Measurements from ENCODE around the gene PRR20D.
"Not testable (repeated sequence)": the region's sequence is repeated elsewhere in the genome, so short reads cannot be mapped to it uniquely, and the experiment has no call there.

The PRR20D gene

GRCh38 chr13:57160332-57160731 lies at the start of gene PRR20D:
PRR20D (plus strand) TSS chr13:57160632; CDS start chr13:57161019, 387 bp downstream.
- DNase-seq (ENCODE audit: low spot score): not testable (repeated sequence)

GRCh38 chr13:57114945-57115344 lies 45.5 kb upstream of the PRR20D start:
- no peak for DNase-seq (ENCODE audit: low spot score)

GRCh38 chr13:57123681-57124080 lies 36.8 kb upstream of the PRR20D start:
- DNase-seq (ENCODE audit: low spot score): no peak

- peak; percentile 3 for DNase-seq (ENCODE audit: low spot score)
Measured at GRCh38 chr13:57128909-57129308, 31.5 kb upstream of the PRR20D start.

GRCh38 chr13:57136093-57136492 lies 24.3 kb upstream of the PRR20D start:
- no peak for DNase-seq (ENCODE audit: low spot score)

- DNase-seq (ENCODE audit: low spot score): no peak
Measured at GRCh38 chr13:57137585-57137984, 22.8 kb upstream of the PRR20D start.

GRCh38 chr13:57138988-57139387 lies 21.4 kb upstream of the PRR20D start:
- DNase-seq (ENCODE audit: low spot score): peak; percentile 3

- DNase-seq (ENCODE audit: low spot score): not testable (repeated sequence)
Measured at GRCh38 chr13:57139781-57140180, 20.7 kb upstream of the PRR20D start.

GRCh38 chr13:57140235-57140968 lies 20.0 kb upstream of the PRR20D start, which contains the start of gene PRR20A:
PRR20A (plus strand) TSS chr13:57140918; CDS start chr13:57141305, 387 bp downstream.
- not testable (repeated sequence) for DNase-seq (ENCODE audit: low spot score)

- DNase-seq (ENCODE audit: low spot score): not testable (repeated sequence)
Measured at GRCh38 chr13:57147188-57147587, 13.2 kb upstream of the PRR20D start, which contains the start of gene PRR20B. PRR20B (plus strand) TSS chr13:57147488; CDS start chr13:57147875, 387 bp downstream.

GRCh38 chr13:57148106-57148505 lies 12.3 kb upstream of the PRR20D start:
- DNase-seq (ENCODE audit: low spot score): not testable (repeated sequence)

GRCh38 chr13:57153761-57154160 lies 6.7 kb upstream of the PRR20D start, which contains the start of gene PRR20C:
PRR20C (plus strand) TSS chr13:57154061; CDS start chr13:57154448, 387 bp downstream.
- DNase-seq (ENCODE audit: low spot score): not testable (repeated sequence)

GRCh38 chr13:57166897-57167296 lies 6.5 kb downstream of the PRR20D start, which contains the start of gene PRR20E:
PRR20E (plus strand) TSS chr13:57167197; CDS start chr13:57167584, 387 bp downstream.
- DNase-seq (ENCODE audit: low spot score): not testable (repeated sequence)

- DNase-seq (ENCODE audit: low spot score): no peak
Measured at GRCh38 chr13:57191667-57192066, 31.2 kb downstream of the PRR20D start.

- DNase-seq (ENCODE audit: low spot score): peak; percentile 58
Measured at GRCh38 chr13:57212989-57213388, 52.6 kb downstream of the PRR20D start.

All from COLO829 (cell line).